H9 (cell line): ENCODE results near the gene PC. TPM values are rescaled to one million over a fixed set of nuclear protein-coding genes. Genes with fewer than 3 reads are reported as not detected.

Experiments
- DNase-seq: peaks from one replicate; pipeline ENCODE4 v3.0.0-alpha.2; 2017
- H2AFZ ChIP-seq: one replicate; pipeline ENCODE4 v1.6.1; 2013; ENCODE audit warnings: mild to moderate bottlenecking, low read length, control low read depth, moderate library complexity
- H2AK5ac ChIP-seq: 2 replicates; pipeline ENCODE4 v1.6.1; 2013; ENCODE audit warnings: low read length, control low read depth, mixed read lengths; ENCODE audit not compliant: insufficient read length
- H2BK120ac ChIP-seq: one replicate; pipeline ENCODE4 v1.6.1; 2013; ENCODE audit warnings: low read depth, mild to moderate bottlenecking, low read length, control low read depth, inconsistent platforms; ENCODE audit not compliant: poor library complexity, severe bottlenecking
- H2BK12ac ChIP-seq: 2 replicates; pipeline ENCODE4 v1.6.1; 2013; ENCODE audit warnings: low read length, control low read depth, mixed read lengths, low read depth; ENCODE audit not compliant: insufficient read length
- H2BK15ac ChIP-seq: 2 replicates; pipeline ENCODE4 v1.6.1; 2013; ENCODE audit warnings: low read depth, low read length, control low read depth
- H2BK20ac ChIP-seq: one replicate; pipeline ENCODE4 v1.6.1; 2013; ENCODE audit warnings: low read depth, mild to moderate bottlenecking, low read length, control low read depth, inconsistent platforms; ENCODE audit not compliant: poor library complexity, severe bottlenecking
- H2BK5ac ChIP-seq: 2 replicates; pipeline ENCODE4 v1.6.1; 2013; ENCODE audit warnings: low read length, control low read depth, mixed read lengths; ENCODE audit not compliant: insufficient read length
- H3K14ac ChIP-seq: 2 replicates; pipeline ENCODE4 v1.6.1; 2013; ENCODE audit warnings: low read length, control low read depth; ENCODE audit not compliant: insufficient read depth
- H3K18ac ChIP-seq: 2 replicates; pipeline ENCODE4 v1.6.1; 2013; ENCODE audit warnings: low read depth, mild to moderate bottlenecking, mixed read lengths, low read length, control low read depth; ENCODE audit not compliant: insufficient read length
- H3K23ac ChIP-seq: 2 replicates; pipeline ENCODE4 v1.6.1; 2013; ENCODE audit warnings: low read length, control low read depth, mixed read lengths, low read depth; ENCODE audit not compliant: insufficient read length
- H3K23me2 ChIP-seq: 2 replicates; pipeline ENCODE4 v1.6.1; 2013; ENCODE audit warnings: low read depth, mild to moderate bottlenecking, mixed read lengths, low read length, control low read depth; ENCODE audit not compliant: insufficient read length, poor library complexity, severe bottlenecking
- H3K27ac ChIP-seq: 2 replicates; pipeline ENCODE4 v1.5.1; 2013; ENCODE audit warnings: low read length, control low read depth, mixed read lengths, low read depth; ENCODE audit not compliant: insufficient read length
- H3K27me3 ChIP-seq: 2 replicates; pipeline ENCODE4 v1.6.1; 2013; ENCODE audit warnings: low read length, control low read depth, inconsistent platforms; ENCODE audit not compliant: insufficient read depth
- H3K4ac ChIP-seq: 2 replicates; pipeline ENCODE4 v1.6.1; 2013; ENCODE audit warnings: low read depth, mild to moderate bottlenecking, control low read depth, inconsistent platforms, low read length, moderate library complexity
- H3K4me1 ChIP-seq: 2 replicates; pipeline ENCODE4 v1.6.1; 2013; ENCODE audit warnings: low read length, control low read depth, inconsistent platforms; ENCODE audit not compliant: insufficient read depth
- H3K4me2 ChIP-seq: 2 replicates; pipeline ENCODE4 v1.6.1; 2013; ENCODE audit warnings: low read length, control low read depth, mixed read lengths; ENCODE audit not compliant: insufficient read length, insufficient read depth
- H3K56ac ChIP-seq: 2 replicates; pipeline ENCODE4 v1.6.1; 2013; ENCODE audit warnings: low read depth, mild to moderate bottlenecking, mixed read lengths, low read length, control low read depth; ENCODE audit not compliant: insufficient read length
- H3K79me1 ChIP-seq: 2 replicates; pipeline ENCODE4 v1.6.1; 2013; ENCODE audit warnings: low read depth, mild to moderate bottlenecking, moderate library complexity, low read length, control low read depth, inconsistent platforms; ENCODE audit not compliant: insufficient read depth, poor library complexity, severe bottlenecking
- H3K79me2 ChIP-seq: 2 replicates; pipeline ENCODE4 v1.6.1; 2013; ENCODE audit warnings: low read length, control low read depth, inconsistent platforms; ENCODE audit not compliant: insufficient read depth
- H3K9ac ChIP-seq: 2 replicates; pipeline ENCODE4 v1.6.1; 2013; ENCODE audit warnings: low read length, control low read depth, mixed read lengths; ENCODE audit not compliant: insufficient read length; ENCODE audit errors: extremely low read depth
- H3K9me3 ChIP-seq: one replicate; pipeline ENCODE4 v1.6.1; 2013; ENCODE audit warnings: low read depth, low read length, inconsistent platforms; ENCODE audit not compliant: control insufficient read depth
- H3T11ph ChIP-seq: one replicate; pipeline ENCODE4 v1.6.1; 2013; ENCODE audit warnings: mild to moderate bottlenecking, low read length, control low read depth, inconsistent platforms
- H4K20me1 ChIP-seq: one replicate; pipeline ENCODE4 v1.6.1; 2013; ENCODE audit not compliant: control insufficient read depth, insufficient read length, insufficient read depth
- H4K5ac ChIP-seq: 2 replicates; pipeline ENCODE4 v1.6.1; 2013; ENCODE audit warnings: low read depth, mild to moderate bottlenecking, mixed read lengths, low read length, control low read depth; ENCODE audit not compliant: insufficient read length
- H4K8ac ChIP-seq: replicated peaks from 2 replicates; pipeline ENCODE4 v1.6.1; 2013; ENCODE audit warnings: low read length, control low read depth, mixed read lengths, low read depth; ENCODE audit not compliant: insufficient read length
- H4K91ac ChIP-seq: 2 replicates; pipeline ENCODE4 v1.6.1; 2013; ENCODE audit warnings: low read depth, mild to moderate bottlenecking, moderate library complexity, mixed read lengths, low read length, control low read depth; ENCODE audit not compliant: insufficient read length
- H3K27ac Mint-ChIP-seq, 3 experiments: 2 replicates in 2 of 3; 3 replicates in 1 of 3; pipeline ENCODE4 v1.8.0; 2020 to 2021; ENCODE audit warnings: mixed read lengths in 3 of 3, mild to moderate bottlenecking in 1 of 3, moderate library complexity in 1 of 3
- H3K27me3 Mint-ChIP-seq: 2 replicates; pipeline ENCODE4 v1.8.0; 2021; ENCODE audit warnings: low read depth, mild to moderate bottlenecking, moderate library complexity, mixed read lengths
- H3K36me3 Mint-ChIP-seq, 3 experiments: 2 replicates in 2 of 3; 3 replicates in 1 of 3; pipeline ENCODE4 v1.8.0; 2020 to 2021; ENCODE audit warnings: low read depth in 3 of 3, mixed read lengths in 3 of 3; ENCODE audit not compliant: insufficient read depth in 1 of 3
- H3K4me1 Mint-ChIP-seq, 2 experiments: 2 replicates each; pipeline ENCODE4 v1.8.0; 2020; ENCODE audit warnings: mixed read lengths in 2 of 2
- H3K4me3 Mint-ChIP-seq, 2 experiments: 2 replicates in 1 of 2; 3 replicates in 1 of 2; pipeline ENCODE4 v1.8.0; 2020 to 2021; ENCODE audit warnings: mild to moderate bottlenecking in 2 of 2, mixed read lengths in 2 of 2, moderate library complexity in 1 of 2
- H3K9me3 Mint-ChIP-seq, 2 experiments: 2 replicates in 1 of 2; 3 replicates in 1 of 2; pipeline ENCODE4 v1.8.0; 2020; ENCODE audit warnings: mild to moderate bottlenecking in 2 of 2, mixed read lengths in 2 of 2, moderate library complexity in 1 of 2
- WGBS: extraction: QIAGEN DNeasy Blood & Tissue Kit; methylation state at CpG from one replicate; pipeline ENCODE4 v1.1.7; 2013; ENCODE audit warnings: missing lambda C conversion rate, low lambda C conversion rate, mixed read lengths; ENCODE audit not compliant: insufficient read length; ENCODE audit errors: extremely low coverage; 5-methylcytosine and 5-hydroxymethylcytosine counted together
- total RNA-seq: library from RNA; stranded (reverse); gene quantifications from 2 replicates; pipeline ENCODE4 v1.2.1, GENCODE V29; 2021
- TF ChIP-seq, protein P1 (sequence below): fragments of 200-600 bp; sonication (generic); conservative IDR thresholded peaks from 3 replicates; pipeline ENCODE4 v1.8.0; 2021; ENCODE audit warnings: antibody characterized with exemption, mild to moderate bottlenecking

PC gene
- total RNA-seq, 1 experiment from 2014 or later, result 32.6 TPM

DNA sequence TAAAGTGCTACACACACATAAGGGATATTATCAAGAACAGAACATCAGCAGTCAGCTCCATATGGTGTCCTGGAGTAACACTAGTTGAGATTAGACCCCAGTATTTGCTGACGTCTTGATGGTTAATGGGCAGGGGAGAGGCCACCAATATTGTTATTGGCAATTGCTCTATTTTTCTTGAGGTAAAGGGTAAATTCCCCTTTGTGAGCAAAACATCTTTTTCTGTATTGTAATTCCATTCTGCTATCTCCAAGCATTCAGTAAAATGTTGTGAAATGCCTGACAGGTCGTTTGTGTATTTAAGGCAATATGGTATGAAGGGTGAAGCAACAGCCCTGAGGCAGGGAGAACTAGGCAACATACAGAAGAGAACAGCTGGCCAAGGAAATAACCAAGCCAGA is 21.9 kb downstream of the PC start:
- Histone ChIP-seq H3K9ac (no peak overlapping the region), H3K23ac (no peak overlapping the region), H3K18ac (no peak overlapping the region), H3K79me2 (no peaks in the 10 kb centered on the region), H3K4me2 (no peak overlapping the region), H2BK15ac (no peak overlapping the region), H4K5ac (no peak overlapping the region), H2AFZ (no peak overlapping the region), H2AK5ac (no peak overlapping the region), H3K9me3 (no peaks in the 10 kb centered on the region), H3K4ac (no peak overlapping the region), H3K27me3 (no peaks in the 10 kb centered on the region), H3K27ac (no peak overlapping the region), H4K20me1 (no peaks in the 10 kb centered on the region), H3K56ac (no peak overlapping the region), H2BK20ac (no peak overlapping the region), H3K14ac (no peak overlapping the region), H4K8ac (no peak overlapping the region), H4K91ac (no peak overlapping the region), H2BK120ac (no peak overlapping the region), H2BK12ac (no peak overlapping the region), H2BK5ac (no peak overlapping the region), H3K23me2 (no peaks in the 10 kb centered on the region), H3K79me1 (no peaks in the 10 kb centered on the region), H3T11ph (no peak overlapping the region), H3K4me1 (no peaks in the 10 kb centered on the region)
- Mint-ChIP-seq H3K9me3 (no peaks in the 10 kb centered on the region), H3K27ac (no peak overlapping the region), H3K27me3 (no peaks in the 10 kb centered on the region), H3K36me3 (no peaks in the 10 kb centered on the region), H3K4me3 (no peak overlapping the region), H3K4me1 (peaks cover 16 to 21% of the 10 kb centered on the region in 2 experiments)
- no CpG with 5 or more reads among the region's 2 CpGs for WGBS
- TF ChIP-seq, protein P1, sequence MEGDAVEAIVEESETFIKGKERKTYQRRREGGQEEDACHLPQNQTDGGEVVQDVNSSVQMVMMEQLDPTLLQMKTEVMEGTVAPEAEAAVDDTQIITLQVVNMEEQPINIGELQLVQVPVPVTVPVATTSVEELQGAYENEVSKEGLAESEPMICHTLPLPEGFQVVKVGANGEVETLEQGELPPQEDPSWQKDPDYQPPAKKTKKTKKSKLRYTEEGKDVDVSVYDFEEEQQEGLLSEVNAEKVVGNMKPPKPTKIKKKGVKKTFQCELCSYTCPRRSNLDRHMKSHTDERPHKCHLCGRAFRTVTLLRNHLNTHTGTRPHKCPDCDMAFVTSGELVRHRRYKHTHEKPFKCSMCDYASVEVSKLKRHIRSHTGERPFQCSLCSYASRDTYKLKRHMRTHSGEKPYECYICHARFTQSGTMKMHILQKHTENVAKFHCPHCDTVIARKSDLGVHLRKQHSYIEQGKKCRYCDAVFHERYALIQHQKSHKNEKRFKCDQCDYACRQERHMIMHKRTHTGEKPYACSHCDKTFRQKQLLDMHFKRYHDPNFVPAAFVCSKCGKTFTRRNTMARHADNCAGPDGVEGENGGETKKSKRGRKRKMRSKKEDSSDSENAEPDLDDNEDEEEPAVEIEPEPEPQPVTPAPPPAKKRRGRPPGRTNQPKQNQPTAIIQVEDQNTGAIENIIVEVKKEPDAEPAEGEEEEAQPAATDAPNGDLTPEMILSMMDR, result no peak
- DNase-seq, result no peak
